ENCODE results near the gene DPM2.
A peak's percentile ranks its signal among the peaks of the same experiment; 100 is the strongest.

DPM2 gene

GRCh38 chr9:127936347-127936852 lies 1.3 kb downstream of the DPM2 start:
- no peak for DNase-seq (ENCODE audit: low spot score)

- no peak for DNase-seq (ENCODE audit: low spot score)
Observed at GRCh38 chr9:127935765-127936221, 1.9 kb downstream of the DPM2 start.

- no peak for DNase-seq (ENCODE audit: low spot score)
Observed at GRCh38 chr9:127934986-127935385, 2.7 kb downstream of the DPM2 start.

GRCh38 chr9:127934248-127934647 lies 3.4 kb downstream of the DPM2 start:
- no peak for DNase-seq (ENCODE audit: low spot score)

- DNase-seq (ENCODE audit: low spot score): no peak
Observed at GRCh38 chr9:127931092-127931881, 6.4 kb downstream of the DPM2 start.

- peak; percentile 95 for DNase-seq (ENCODE audit: low spot score)
Observed at GRCh38 chr9:127930231-127931091, 7.2 kb downstream of the DPM2 start, which contains the start of gene PIP5KL1. TSS of gene PIP5KL1 (minus strand) at chr9:127930777. CDS start at chr9:127930752, 25 bp downstream.

- no peak for DNase-seq (ENCODE audit: low spot score)
Observed at GRCh38 chr9:127929625-127929979, 8.1 kb downstream of the DPM2 start.

GRCh38 chr9:127928676-127929624 lies 8.7 kb downstream of the DPM2 start:
- DNase-seq (ENCODE audit: low spot score): no peak

- DNase-seq (ENCODE audit: low spot score): no peak
Observed at GRCh38 chr9:127927988-127928675, 9.5 kb downstream of the DPM2 start.

GRCh38 chr9:127927201-127927987 lies 10.3 kb downstream of the DPM2 start:
- no peak for DNase-seq (ENCODE audit: low spot score)

- no peak for DNase-seq (ENCODE audit: low spot score)
Observed at GRCh38 chr9:127926906-127927200, 10.8 kb downstream of the DPM2 start.

- no peak for DNase-seq (ENCODE audit: low spot score)
Observed at GRCh38 chr9:127925959-127926905, 11.4 kb downstream of the DPM2 start.

- DNase-seq (ENCODE audit: low spot score): no peak
Observed at GRCh38 chr9:127924736-127925444, 12.8 kb downstream of the DPM2 start.

- no peak for DNase-seq (ENCODE audit: low spot score)
Observed at GRCh38 chr9:127923771-127924170, 13.9 kb downstream of the DPM2 start.

GRCh38 chr9:127923046-127923445 lies 14.6 kb downstream of the DPM2 start:
- DNase-seq (ENCODE audit: low spot score): no peak

- peak; percentile 76 for DNase-seq (ENCODE audit: low spot score)
Observed at GRCh38 chr9:127921557-127922120, 16.0 kb downstream of the DPM2 start.

GRCh38 chr9:127920794-127921193 lies 16.9 kb downstream of the DPM2 start:
- no peak for DNase-seq (ENCODE audit: low spot score)

- DNase-seq (ENCODE audit: low spot score): peak; percentile 86
Observed at GRCh38 chr9:127919253-127919815, 18.3 kb downstream of the DPM2 start.
